A549 treated with CpdA at 1 μM for 4 hours (cell line): Measurements from ENCODE around the gene MREG. TPM values are rescaled to one million over a fixed set of nuclear protein-coding genes. Genes with fewer than 3 reads are reported as not detected.

Experiments used
- total RNA-seq: library from RNA; stranded (reverse); fragments of 200-300 nt; extraction: Qiagen RNA extraction; gene quantifications from 5 replicates; pipeline ENCODE4 v1.2.3, GENCODE V29; 2022; ENCODE audit warnings: low read depth

The MREG gene
- 4.8 to 6.0 TPM (median 5.3 TPM) in 5 replicates for total RNA-seq

GRCh38 chr2:216013080-216013909, at the start of gene MREG:
TSS of gene MREG (minus strand) at chr2:216013551. CDS start at chr2:216013327, 224 bp downstream.

Other genes with a start within 250 kb of the MREG start
- gene PECR, start 68.3 kb upstream of the MREG start, total RNA-seq: 14.3 to 17.6 TPM (median 14.8 TPM) in 5 replicates
- 0.34 to 0.80 TPM (median 0.52 TPM) in 5 replicates for gene TMEM169, start 68.4 kb upstream of the MREG start, total RNA-seq
- gene XRCC5, start 95.8 kb upstream of the MREG start, total RNA-seq: 177 to 231 TPM (median 186 TPM) in 5 replicates